ENCODE data around the gene MIF. TPM values are rescaled to one million over a fixed set of nuclear protein-coding genes. Genes with fewer than 3 reads are reported as not detected.
"Not testable (repeated sequence)": the region's sequence is repeated elsewhere in the genome, so short reads cannot be mapped to it uniquely, and the experiment has no call there.

The MIF gene
- total and polyA plus RNA-seq, 12 donors = 49.4 to 2,556 (median 820) TPM

DNA sequence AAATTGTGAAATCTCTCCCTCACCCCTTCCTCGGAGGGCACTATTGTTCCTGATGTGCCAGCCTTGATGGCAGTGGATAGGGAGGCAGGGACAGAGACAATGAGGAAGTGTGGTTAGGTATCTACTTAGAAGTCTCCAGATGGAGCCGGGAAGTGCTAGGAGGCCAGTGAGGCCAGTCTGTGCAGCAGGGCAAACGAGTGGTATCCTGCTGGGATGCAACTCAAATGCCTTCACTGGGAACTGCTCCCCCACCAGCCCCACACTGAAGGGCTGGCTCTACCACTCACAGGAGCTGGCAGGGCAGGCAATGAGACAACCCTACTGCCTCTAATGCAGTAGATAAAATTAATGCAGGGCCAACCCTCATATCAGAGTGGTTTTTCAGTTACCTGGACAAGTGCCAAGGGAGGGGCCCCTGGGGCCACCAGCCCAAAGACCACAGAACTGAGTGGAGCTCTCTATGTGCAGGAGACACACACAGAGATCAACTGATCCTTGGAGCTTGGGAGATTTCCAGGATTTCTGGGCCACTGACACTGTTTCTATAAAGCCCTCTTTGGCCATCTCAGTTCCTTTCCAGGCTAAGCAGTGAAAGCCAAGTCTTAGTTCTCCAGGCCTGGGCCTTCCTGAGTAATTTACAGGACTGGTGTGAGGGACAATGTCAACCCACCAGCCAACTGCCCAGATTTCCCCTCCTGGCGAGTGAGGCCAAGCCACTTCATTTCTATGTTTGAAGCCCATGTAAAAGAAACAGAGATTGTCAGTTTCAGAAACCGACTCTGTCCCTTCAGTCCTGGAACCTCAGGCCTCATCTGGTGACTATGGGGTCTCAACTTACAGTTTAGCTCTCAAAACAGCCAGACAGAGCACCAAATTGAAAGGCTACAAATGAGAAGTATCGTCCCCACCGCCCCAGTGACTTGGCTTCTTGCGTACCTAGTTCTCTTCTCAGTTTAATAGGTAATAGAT lies 4.1 kb downstream of the MIF start:
- peak in 1 of 7 donors; percentile 9 for DNase-seq
- Histone ChIP-seq H3K9me3 (replicated peaks in 1 of 3) (no peaks in the 10 kb centered on the region), H3K27ac (peak overlapping the region in 1 of 5 donors; percentile 11), H3K36me3 (replicated peaks in 1 of 2) (peaks cover 0 to 18% of the 10 kb centered on the region in 2 donors), H3K4me1 (replicated peaks in 1 of 2) (peaks cover 2 to 23% of the 10 kb centered on the region in 2 donors), H3K27me3 (no peaks in the 10 kb centered on the region), H3K4me3 (no peak overlapping the region)
- TF ChIP-seq, protein P1, sequence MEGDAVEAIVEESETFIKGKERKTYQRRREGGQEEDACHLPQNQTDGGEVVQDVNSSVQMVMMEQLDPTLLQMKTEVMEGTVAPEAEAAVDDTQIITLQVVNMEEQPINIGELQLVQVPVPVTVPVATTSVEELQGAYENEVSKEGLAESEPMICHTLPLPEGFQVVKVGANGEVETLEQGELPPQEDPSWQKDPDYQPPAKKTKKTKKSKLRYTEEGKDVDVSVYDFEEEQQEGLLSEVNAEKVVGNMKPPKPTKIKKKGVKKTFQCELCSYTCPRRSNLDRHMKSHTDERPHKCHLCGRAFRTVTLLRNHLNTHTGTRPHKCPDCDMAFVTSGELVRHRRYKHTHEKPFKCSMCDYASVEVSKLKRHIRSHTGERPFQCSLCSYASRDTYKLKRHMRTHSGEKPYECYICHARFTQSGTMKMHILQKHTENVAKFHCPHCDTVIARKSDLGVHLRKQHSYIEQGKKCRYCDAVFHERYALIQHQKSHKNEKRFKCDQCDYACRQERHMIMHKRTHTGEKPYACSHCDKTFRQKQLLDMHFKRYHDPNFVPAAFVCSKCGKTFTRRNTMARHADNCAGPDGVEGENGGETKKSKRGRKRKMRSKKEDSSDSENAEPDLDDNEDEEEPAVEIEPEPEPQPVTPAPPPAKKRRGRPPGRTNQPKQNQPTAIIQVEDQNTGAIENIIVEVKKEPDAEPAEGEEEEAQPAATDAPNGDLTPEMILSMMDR (IDR thresholded peaks at IDR 0.05) = no peak
- no peak for TF ChIP-seq POLR2A (IDR thresholded peaks at IDR 0.05)
- intact Hi-C loops (cut with DNase I) = no loop called here
- WGBS, 4 donors = 63 to 72% (median 67%) methylated on average over 7 to 8 of the region's 8 CpGs

DNA sequence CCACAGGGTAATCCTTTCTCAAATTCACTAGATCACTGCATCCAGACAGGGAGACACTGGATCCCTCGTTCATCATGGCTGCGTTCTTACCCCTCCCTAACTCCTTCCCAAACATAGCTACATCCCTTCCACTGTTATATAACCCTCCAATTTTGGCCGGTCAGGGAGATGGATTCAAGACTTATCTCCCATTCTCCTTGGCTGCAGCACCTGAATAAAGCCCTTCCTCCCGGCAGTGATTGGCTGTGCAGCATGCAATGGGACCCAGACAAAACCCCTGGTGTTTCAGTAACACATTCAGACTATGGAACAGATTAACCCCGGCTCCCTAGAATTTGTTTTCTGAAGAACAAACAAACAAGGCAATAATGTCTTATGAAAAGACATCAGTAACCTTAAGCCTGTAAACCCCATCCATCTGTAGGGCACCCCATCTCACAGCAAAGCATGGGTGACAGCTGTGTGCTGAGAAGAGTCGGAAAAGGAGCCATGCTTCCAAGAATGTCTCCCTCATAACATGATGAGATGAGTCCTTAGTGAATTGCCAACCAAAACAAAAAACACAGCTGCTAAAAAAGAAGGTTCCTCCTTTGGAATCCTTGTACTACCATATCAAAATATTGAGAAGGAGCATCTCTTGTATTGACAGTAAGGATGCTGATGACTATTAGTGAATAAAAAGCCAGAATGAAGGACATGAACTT lies 5.0 kb downstream of the MIF start:
- WGBS, 4 donors = 74 to 82% (median 79%) methylated on average over 6 of the region's 6 CpGs
- intact Hi-C loops (cut with DNase I) = no loop called here

DNA sequence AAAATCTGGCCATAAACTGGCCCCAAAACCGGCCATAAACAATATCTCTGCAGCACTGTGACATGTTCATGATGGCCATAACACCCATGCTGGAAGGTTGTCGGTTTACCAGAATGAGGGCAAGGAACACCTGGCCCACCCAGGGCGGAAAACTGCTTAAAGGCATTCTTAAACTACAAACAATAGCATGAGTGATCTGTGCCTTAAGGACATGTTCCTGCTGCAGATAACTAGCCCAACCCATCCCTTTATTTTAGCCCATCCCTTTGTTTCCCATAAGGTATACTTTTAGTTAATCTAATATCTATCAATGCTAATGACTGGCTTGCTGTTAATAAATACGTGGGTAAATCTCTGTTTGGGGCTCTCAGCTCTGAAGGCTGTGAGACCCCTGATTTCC lies 6.0 kb downstream of the MIF start:
- H3K4me1 ChIP-seq (replicated peaks in 1 of 2) = peaks cover 4 to 14% of the 10 kb centered on the region in 2 donors
- H3K4me3 ChIP-seq; intact Hi-C loops (cut with DNase I); H3K27me3 ChIP-seq; H3K9me3 ChIP-seq (replicated peaks in 1 of 3); DNase-seq; H3K27ac ChIP-seq: not testable (repeated sequence)
- H3K36me3 ChIP-seq (replicated peaks in 1 of 2) = peaks cover 0 to 18% of the 10 kb centered on the region in 2 donors
- WGBS, 4 donors = 81 to 95% (median 90%) methylated on average over 4 of the region's 4 CpGs

More for the DNA sequence above, 5.0 kb downstream of the MIF start:
- Histone ChIP-seq H3K36me3 (replicated peaks in 1 of 2) (peaks cover 0 to 18% of the 10 kb centered on the region in 2 donors), H3K9me3 (replicated peaks in 1 of 3) (no peaks in the 10 kb centered on the region), H3K27ac (no peak overlapping the region), H3K27me3 (no peaks in the 10 kb centered on the region), H3K4me1 (replicated peaks in 1 of 2) (peaks cover 4 to 18% of the 10 kb centered on the region in 2 donors), H3K4me3 (no peak overlapping the region)
- DNase-seq = peak in 1 of 7 donors; percentile 10
- no peak for TF ChIP-seq POLR2A (IDR thresholded peaks at IDR 0.05)
- TF ChIP-seq, protein P1 (IDR thresholded peaks at IDR 0.05) = no peak

DNA sequence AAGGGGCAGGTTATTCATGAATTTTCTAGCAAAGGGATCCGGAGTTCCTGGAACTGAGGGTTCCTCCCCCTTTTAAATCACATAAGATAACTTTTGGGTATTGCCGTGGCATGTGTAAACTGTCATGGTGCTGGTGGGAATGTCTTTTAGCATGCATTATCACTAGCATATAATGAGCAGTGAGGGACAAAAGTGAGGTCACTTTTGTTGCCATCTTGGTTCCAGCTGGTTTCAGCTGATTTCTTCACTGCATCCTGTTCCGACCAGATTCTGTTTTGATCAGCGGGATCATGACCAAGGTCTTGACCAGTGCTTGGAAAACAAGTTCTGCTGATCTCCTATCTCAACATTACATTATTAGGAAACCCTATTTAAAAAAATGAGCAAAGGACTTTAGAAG lies 7.4 kb downstream of the MIF start:
- peak overlapping the region in 1 of 5 donors; percentile 12 for H3K27ac ChIP-seq
- TF ChIP-seq, protein P1 (IDR thresholded peaks at IDR 0.05) = no peak
- TF ChIP-seq POLR2A (IDR thresholded peaks at IDR 0.05) = no peak
- peaks cover 0 to 8% of the 10 kb centered on the region in 2 donors for H3K36me3 ChIP-seq (replicated peaks in 1 of 2)
- H3K4me3 ChIP-seq = no peak overlapping the region
- intact Hi-C loops (cut with DNase I) = no loop called here
- peaks cover 2 to 4% of the 10 kb centered on the region in 2 donors for H3K4me1 ChIP-seq (replicated peaks in 1 of 2)
- H3K9me3 ChIP-seq (replicated peaks in 1 of 3) = no peaks in the 10 kb centered on the region
- 80 to 88% (median 86%) methylated on average over 4 of the region's 4 CpGs for WGBS, 4 donors
- H3K27me3 ChIP-seq = no peaks in the 10 kb centered on the region
- DNase-seq = no peak
